Activated CD8-positive, alpha-beta T cell treated with anti-CD3 and anti-CD28 coated beads, Interleukin-2, amount 10 ng/mL, durations not matched to agents 7 days and 5 days (primary cell): ENCODE measurements around the gene TRMT13. TPM values are rescaled to one million over a fixed set of nuclear protein-coding genes. Genes with fewer than 3 reads are reported as not detected.
"Not testable (repeated sequence)": the region's sequence is repeated elsewhere in the genome, so short reads cannot be mapped to it uniquely, and the experiment has no call there.

ENCODE experiments used
- ATAC-seq: fragments of 150-1000 bp; cut with Tn5 transposase; one replicate; pipeline ENCODE4 v1.10.0; 2021; ENCODE audit warnings: moderate library complexity
- CTCF ChIA-PET: fragments of 350-600 bp; sonication (Branson Sonifier 250); formaldehyde crosslinking; loops from one replicate; lab custom pipeline; 2021; ENCODE audit warnings: antibody characterized with exemption; lab: Charles Lee
- POLR2A ChIA-PET: fragments of 350-600 bp; sonication (Branson Sonifier 250); formaldehyde crosslinking; loops from one replicate; lab custom pipeline; 2021; ENCODE audit warnings: antibody characterized with exemption; lab: Charles Lee
- DNase-seq: peaks from one replicate; pipeline ENCODE4 v3.0.0-alpha.2; 2020
- H3K27ac Mint-ChIP-seq: one replicate; pipeline ENCODE4 v1.8.0; 2021; ENCODE audit warnings: mild to moderate bottlenecking, mixed read lengths
- H3K27me3 Mint-ChIP-seq: one replicate; pipeline ENCODE4 v1.8.0; 2021; ENCODE audit warnings: low read depth, mixed read lengths
- H3K36me3 Mint-ChIP-seq: one replicate; pipeline ENCODE4 v1.8.0; 2021; ENCODE audit warnings: low read depth, mixed read lengths
- H3K4me1 Mint-ChIP-seq: one replicate; pipeline ENCODE4 v1.8.0; 2021; ENCODE audit warnings: low read depth, mixed read lengths
- H3K4me3 Mint-ChIP-seq: one replicate; pipeline ENCODE4 v1.8.0; 2021; ENCODE audit warnings: mild to moderate bottlenecking, mixed read lengths
- H3K9me3 Mint-ChIP-seq: one replicate; pipeline ENCODE4 v1.8.0; 2022; ENCODE audit warnings: mixed read lengths; ENCODE audit not compliant: insufficient read depth
- total RNA-seq, 2 experiments: library from RNA; stranded (reverse); gene quantifications; one replicate each; pipeline ENCODE4 v1.2.3, GENCODE V29; 2021

TRMT13 gene
- total RNA-seq, 2 experiments from 2014 or later: 17.0 to 17.4 TPM

GRCh38 chr1:100164216-100164615 is 31.3 kb downstream of the TRMT13 start:
- ChIA-PET POLR2A (no interaction called here), CTCF (interaction anchor here (1.2 kb wide), 1 partner anchor 195 kb away, joined by 3 read pairs; the partner anchor contains the start of gene SLC35A3)
- no peak for ATAC-seq

GRCh38 chr1:100164702-100165101 is 31.7 kb downstream of the TRMT13 start:
- Mint-ChIP-seq H3K4me3 (no peak overlapping the region), H3K27ac (no peak overlapping the region), H3K9me3 (no peaks in the 10 kb centered on the region), H3K27me3 (no peaks in the 10 kb centered on the region), H3K36me3 (no peaks in the 10 kb centered on the region), H3K4me1 (no peaks in the 10 kb centered on the region)
- ChIA-PET POLR2A (no interaction called here), CTCF (interaction anchor here (1.2 kb wide), 1 partner anchor 195 kb away, joined by 3 read pairs; the partner anchor contains the start of gene SLC35A3)
- no peak for DNase-seq
- ATAC-seq: no peak

More at GRCh38 chr1:100164216-100164615, 31.3 kb downstream of the TRMT13 start:
- Mint-ChIP-seq H3K27ac (no peak overlapping the region), H3K9me3 (no peaks in the 10 kb centered on the region), H3K4me1 (no peaks in the 10 kb centered on the region), H3K4me3 (no peak overlapping the region), H3K27me3 (no peaks in the 10 kb centered on the region), H3K36me3 (no peaks in the 10 kb centered on the region)
- DNase-seq: no peak

GRCh38 chr1:100168051-100168450 is 35.1 kb downstream of the TRMT13 start:
- H3K36me3 Mint-ChIP-seq: no peaks in the 10 kb centered on the region
- no peak overlapping the region for H3K4me3 Mint-ChIP-seq
- no peak for DNase-seq
- ChIA-PET CTCF (no interaction called here), POLR2A (no interaction called here)
- ATAC-seq: no peak
- no peak overlapping the region for H3K27ac Mint-ChIP-seq
- no peaks in the 10 kb centered on the region for H3K4me1 Mint-ChIP-seq
- no peaks in the 10 kb centered on the region for H3K9me3 Mint-ChIP-seq
- no peaks in the 10 kb centered on the region for H3K27me3 Mint-ChIP-seq

- peaks cover 2% of the 10 kb centered on the region for H3K27me3 Mint-ChIP-seq
- H3K4me1 Mint-ChIP-seq: no peaks in the 10 kb centered on the region
- ChIA-PET POLR2A (no interaction called here), CTCF (no interaction called here)
- no peaks in the 10 kb centered on the region for H3K9me3 Mint-ChIP-seq
- DNase-seq: no peak
- no peaks in the 10 kb centered on the region for H3K36me3 Mint-ChIP-seq
- no peak overlapping the region for H3K27ac Mint-ChIP-seq
- no peak for ATAC-seq
- no peak overlapping the region for H3K4me3 Mint-ChIP-seq
Observed at GRCh38 chr1:100177295-100178041, 44.5 kb downstream of the TRMT13 start.

- no peaks in the 10 kb centered on the region for H3K4me1 Mint-ChIP-seq
- POLR2A ChIA-PET: no interaction called here
- CTCF ChIA-PET: no interaction called here
Observed at GRCh38 chr1:100178091-100178490, 45.1 kb downstream of the TRMT13 start, which contains the start of gene LRRC39. Gene LRRC39, minus strand, starts transcription at chr1:100178256. Its CDS starts 9,740 bp downstream, at chr1:100168516.

GRCh38 chr1:100183370-100183769 is 50.4 kb downstream of the TRMT13 start:
- no peaks in the 10 kb centered on the region for H3K36me3 Mint-ChIP-seq

More at GRCh38 chr1:100178091-100178490, 45.1 kb downstream of the TRMT13 start, which contains the start of gene LRRC39:
- Mint-ChIP-seq H3K36me3 (no peaks in the 10 kb centered on the region), H3K27ac (no peak within 1 kb of the TSS), H3K9me3 (no peaks in the 10 kb centered on the region), H3K27me3 (peaks cover 2% of the 10 kb centered on the region), H3K4me3 (no peak within 1 kb of the TSS)
- DNase-seq (no peak), ATAC-seq (no peak)

GRCh38 chr1:100184536-100184935 is 51.6 kb downstream of the TRMT13 start:
- no peaks in the 10 kb centered on the region for H3K36me3 Mint-ChIP-seq
- no peak overlapping the region for H3K4me3 Mint-ChIP-seq
- ATAC-seq (no peak), DNase-seq (no peak)
- no peaks in the 10 kb centered on the region for H3K27me3 Mint-ChIP-seq
- POLR2A ChIA-PET: no interaction called here
- CTCF ChIA-PET: no interaction called here
- no peaks in the 10 kb centered on the region for H3K4me1 Mint-ChIP-seq
- no peaks in the 10 kb centered on the region for H3K9me3 Mint-ChIP-seq
- no peak overlapping the region for H3K27ac Mint-ChIP-seq

More at GRCh38 chr1:100183370-100183769, 50.4 kb downstream of the TRMT13 start:
- no peak for ATAC-seq
- no peak overlapping the region for H3K27ac Mint-ChIP-seq
- H3K4me1 Mint-ChIP-seq: no peaks in the 10 kb centered on the region
- H3K27me3 Mint-ChIP-seq: no peaks in the 10 kb centered on the region
- no peaks in the 10 kb centered on the region for H3K9me3 Mint-ChIP-seq
- CTCF ChIA-PET: no interaction called here
- POLR2A ChIA-PET: no interaction called here
- DNase-seq: no peak
- H3K4me3 Mint-ChIP-seq: no peak overlapping the region

GRCh38 chr1:100187912-100188311 is 54.9 kb downstream of the TRMT13 start:
- POLR2A ChIA-PET: no interaction called here
- no peaks in the 10 kb centered on the region for H3K27me3 Mint-ChIP-seq
- H3K4me1 Mint-ChIP-seq: no peaks in the 10 kb centered on the region
- peaks cover 4% of the 10 kb centered on the region for H3K36me3 Mint-ChIP-seq
- ATAC-seq (no peak), DNase-seq (no peak)
- no peak overlapping the region for H3K4me3 Mint-ChIP-seq
- H3K9me3 Mint-ChIP-seq: no peaks in the 10 kb centered on the region
- CTCF ChIA-PET: interaction anchor here (0.9 kb wide), 1 partner anchor 77 kb away, joined by 3 read pairs; no protein-coding TSS in a partner anchor
- no peak overlapping the region for H3K27ac Mint-ChIP-seq

- H3K27me3 Mint-ChIP-seq: no peaks in the 10 kb centered on the region
Observed at GRCh38 chr1:100188617-100189016, 55.7 kb downstream of the TRMT13 start.

GRCh38 chr1:100198596-100198995 is 65.6 kb downstream of the TRMT13 start:
- H3K9me3 Mint-ChIP-seq: no peaks in the 10 kb centered on the region
- H3K4me3 Mint-ChIP-seq: no peak overlapping the region
- no peaks in the 10 kb centered on the region for H3K27me3 Mint-ChIP-seq
- H3K27ac Mint-ChIP-seq: no peak overlapping the region
- ChIA-PET CTCF (no interaction called here), POLR2A (no interaction called here)
- DNase-seq (no peak), ATAC-seq (no peak)
- H3K36me3 Mint-ChIP-seq: peaks cover 58% of the 10 kb centered on the region
- no peaks in the 10 kb centered on the region for H3K4me1 Mint-ChIP-seq

More at GRCh38 chr1:100188617-100189016, 55.7 kb downstream of the TRMT13 start:
- DNase-seq (no peak), ATAC-seq (no peak)
- no peak overlapping the region for H3K27ac Mint-ChIP-seq
- H3K9me3 Mint-ChIP-seq: no peaks in the 10 kb centered on the region
- CTCF ChIA-PET: interaction anchor here (0.9 kb wide), 1 partner anchor 77 kb away, joined by 3 read pairs; no protein-coding TSS in a partner anchor
- no peak overlapping the region for H3K4me3 Mint-ChIP-seq
- peaks cover 4% of the 10 kb centered on the region for H3K36me3 Mint-ChIP-seq
- H3K4me1 Mint-ChIP-seq: no peaks in the 10 kb centered on the region
- POLR2A ChIA-PET: no interaction called here

- H3K4me1 Mint-ChIP-seq, CTCF ChIA-PET, DNase-seq, H3K27ac Mint-ChIP-seq, H3K27me3 Mint-ChIP-seq, H3K9me3 Mint-ChIP-seq, ATAC-seq, H3K4me3 Mint-ChIP-seq, POLR2A ChIA-PET: not testable (repeated sequence)
- peaks cover 73% of the 10 kb centered on the region for H3K36me3 Mint-ChIP-seq
Observed at GRCh38 chr1:100200060-100200459, 67.1 kb downstream of the TRMT13 start.
